Effector memory CD4-positive, alpha-beta T cell (primary cell): Measurements from ENCODE around the gene STX8.
A peak's percentile ranks its signal among the peaks of the same experiment; 100 is the strongest.

Experiments
- DNase-seq, 3 donors: peaks; one replicate each; pipeline ENCODE4 v3.0.0-alpha.2; 2020
- H3K27ac ChIP-seq: 2 replicates; pipeline ENCODE4 v1.7.0; 2013; ENCODE audit warnings: mild to moderate bottlenecking, low read length, moderate library complexity; ENCODE audit not compliant: insufficient read depth, poor library complexity, severe bottlenecking
- H3K27me3 ChIP-seq: replicated peaks from 2 replicates; pipeline ENCODE4 v1.7.0; 2013; ENCODE audit warnings: mild to moderate bottlenecking, low read length; ENCODE audit not compliant: insufficient read depth, control insufficient read depth, poor library complexity, severe bottlenecking
- H3K36me3 ChIP-seq: 2 replicates; pipeline ENCODE4 v1.7.0; 2013; ENCODE audit warnings: mild to moderate bottlenecking, low read length, moderate library complexity; ENCODE audit not compliant: control insufficient read depth, insufficient read depth
- H3K4me1 ChIP-seq: 2 replicates; pipeline ENCODE4 v1.7.0; 2013; ENCODE audit warnings: low read length, mild to moderate bottlenecking; ENCODE audit not compliant: control insufficient read depth, insufficient read depth, poor library complexity, severe bottlenecking
- H3K4me3 ChIP-seq: 2 replicates; pipeline ENCODE4 v1.7.0; 2013; ENCODE audit warnings: low read length, low read depth, mild to moderate bottlenecking; ENCODE audit not compliant: insufficient read depth, poor library complexity, severe bottlenecking
- H3K9me3 ChIP-seq: 2 replicates; pipeline ENCODE4 v1.7.0; 2013; ENCODE audit warnings: mild to moderate bottlenecking, low read length, moderate library complexity; ENCODE audit not compliant: control insufficient read depth

The STX8 gene

GRCh38 chr17:9241774-9242496 is 333.7 kb downstream of the STX8 start:
- no peak overlapping the region for H3K27ac ChIP-seq
- H3K4me3 ChIP-seq = no peak overlapping the region
- no peaks in the 10 kb centered on the region for H3K9me3 ChIP-seq
- no peaks in the 10 kb centered on the region for H3K36me3 ChIP-seq
- H3K27me3 ChIP-seq = no peaks in the 10 kb centered on the region
- H3K4me1 ChIP-seq = peaks cover 18% of the 10 kb centered on the region
- DNase-seq = no peak

GRCh38 chr17:9241371-9241712 is 334.3 kb downstream of the STX8 start:
- no peak for DNase-seq

DNA sequence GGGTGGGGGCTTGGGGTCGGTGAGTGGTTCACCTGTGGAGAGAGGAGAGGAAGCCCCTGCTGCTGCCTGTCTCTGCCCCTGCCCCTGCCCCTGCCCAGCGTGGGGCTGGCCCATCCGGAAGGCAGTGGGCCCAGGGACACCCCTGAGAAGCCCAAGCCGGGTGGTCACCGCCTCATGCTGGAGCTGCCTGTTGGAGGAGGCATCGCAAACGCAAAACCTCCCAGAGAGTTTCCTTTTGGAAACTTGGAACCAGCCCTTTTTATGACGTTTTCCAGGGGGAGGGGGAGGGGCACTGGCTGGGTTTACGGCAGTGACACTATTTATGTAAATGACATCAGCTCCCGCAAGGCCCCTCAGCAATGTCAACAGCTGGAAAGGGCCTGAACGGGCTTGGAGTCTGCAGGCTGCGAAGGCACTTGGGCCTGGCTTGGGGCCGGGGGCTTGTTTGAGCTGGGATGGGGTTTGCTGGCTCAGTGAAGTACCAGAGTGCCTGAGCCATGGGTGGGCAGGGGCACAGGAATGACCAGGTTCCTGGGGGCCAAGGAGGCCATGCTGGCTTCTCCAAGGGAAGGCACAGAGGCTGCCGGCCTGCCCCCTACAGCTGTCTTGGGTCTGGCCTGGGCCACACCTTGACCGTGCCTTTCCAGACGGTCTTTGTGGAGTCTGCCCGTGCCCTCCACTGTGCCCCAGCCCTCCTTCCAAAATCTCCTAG is 334.8 kb downstream of the STX8 start:
- Histone ChIP-seq H3K27me3 (no peaks in the 10 kb centered on the region), H3K27ac (peak overlapping the region; percentile 42), H3K4me3 (peak overlapping the region; percentile 62), H3K4me1 (peaks cover 18% of the 10 kb centered on the region), H3K36me3 (no peaks in the 10 kb centered on the region), H3K9me3 (no peaks in the 10 kb centered on the region)
- DNase-seq = no peak

More at GRCh38 chr17:9241371-9241712, 334.3 kb downstream of the STX8 start:
- Histone ChIP-seq H3K36me3 (no peaks in the 10 kb centered on the region), H3K27ac (no peak overlapping the region), H3K4me1 (peaks cover 18% of the 10 kb centered on the region), H3K27me3 (no peaks in the 10 kb centered on the region), H3K4me3 (no peak overlapping the region), H3K9me3 (no peaks in the 10 kb centered on the region)

- H3K27me3 ChIP-seq = no peaks in the 10 kb centered on the region
- H3K4me1 ChIP-seq = peaks cover 18% of the 10 kb centered on the region
- DNase-seq = peak; percentile 55 to 63 (median 56)
- no peaks in the 10 kb centered on the region for H3K36me3 ChIP-seq
- peak overlapping the region; percentile 62 for H3K4me3 ChIP-seq
- no peaks in the 10 kb centered on the region for H3K9me3 ChIP-seq
- peak overlapping the region; percentile 42 for H3K27ac ChIP-seq
Measured at GRCh38 chr17:9239793-9240658, 335.6 kb downstream of the STX8 start.

DNA sequence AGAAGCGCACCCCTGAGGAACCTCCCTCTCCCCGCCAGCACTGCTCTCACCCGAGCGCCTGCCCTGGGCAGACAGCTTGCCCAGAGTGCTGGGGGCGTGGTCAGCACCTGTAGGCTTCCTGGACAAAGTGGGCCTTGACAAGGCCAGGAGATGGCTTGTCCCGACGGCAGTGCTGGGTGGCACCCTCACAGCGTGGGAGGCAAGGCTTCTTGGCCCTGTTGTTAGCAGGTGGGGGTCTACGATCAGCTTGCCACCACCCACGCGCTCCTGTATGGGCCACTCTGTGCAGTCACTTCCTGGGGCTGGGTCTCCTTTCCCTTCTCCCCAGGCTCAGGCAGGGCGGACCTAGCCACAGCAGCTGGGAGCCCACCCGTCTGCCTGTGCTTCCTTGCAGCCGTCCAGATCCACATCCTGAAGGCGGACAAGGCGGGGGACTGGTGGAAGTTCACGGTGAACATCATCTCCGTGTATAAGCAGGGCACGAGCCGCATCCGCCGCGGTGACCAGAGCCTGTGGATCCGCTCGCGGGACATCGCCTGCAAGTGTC is 336.3 kb downstream of the STX8 start:
- Histone ChIP-seq H3K27me3 (no peaks in the 10 kb centered on the region), H3K27ac (peak overlapping the region; percentile 7), H3K4me1 (peaks cover 18% of the 10 kb centered on the region), H3K36me3 (no peaks in the 10 kb centered on the region), H3K4me3 (peak overlapping the region; percentile 51), H3K9me3 (no peaks in the 10 kb centered on the region)
- no peak for DNase-seq

DNA sequence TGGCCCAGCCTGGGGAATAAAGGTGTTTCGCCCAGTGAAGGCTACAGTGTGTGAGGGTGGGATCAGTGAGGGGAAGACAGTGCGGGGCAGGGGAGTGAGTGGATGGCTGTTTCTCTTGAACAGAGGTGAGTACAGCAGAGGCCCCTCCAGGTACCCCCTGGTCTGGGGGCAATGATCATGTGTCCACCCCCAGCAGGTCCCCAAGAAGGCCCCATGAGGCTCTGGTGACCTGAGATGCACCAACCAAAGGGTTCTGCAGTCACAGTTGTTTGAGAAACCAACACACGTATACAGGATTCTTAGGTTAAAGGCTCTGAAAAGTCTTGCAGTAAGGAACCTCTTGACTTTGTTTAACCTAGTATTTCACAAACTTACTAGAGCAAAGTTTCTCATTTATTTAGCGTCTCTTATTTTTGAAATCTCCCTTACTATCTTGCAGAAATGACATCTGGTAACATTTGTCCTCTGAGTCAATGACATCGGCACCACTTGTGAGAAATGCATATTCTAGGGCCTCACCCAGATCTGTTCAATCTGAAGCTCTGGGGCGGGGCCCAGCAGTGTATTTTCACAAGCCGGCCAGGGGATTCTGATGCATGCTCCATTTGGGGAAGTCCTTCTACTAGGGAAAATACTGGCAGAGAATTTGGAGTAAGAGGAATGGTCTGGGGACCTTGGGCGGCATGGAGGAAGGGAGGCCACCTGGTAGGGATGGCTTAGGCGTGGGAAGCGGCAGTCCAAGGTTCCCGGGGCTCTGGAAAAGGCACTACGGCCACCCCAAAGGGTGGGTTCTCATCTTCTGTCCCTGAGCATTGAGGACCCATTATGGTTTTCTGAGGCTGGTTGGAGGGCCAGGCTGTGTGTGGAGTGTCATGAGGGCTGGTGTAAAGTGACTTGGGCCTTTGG is 337.0 kb downstream of the STX8 start:
- H3K4me3 ChIP-seq = peak overlapping the region; percentile 51
- no peak for DNase-seq
- H3K27me3 ChIP-seq = no peaks in the 10 kb centered on the region
- no peaks in the 10 kb centered on the region for H3K9me3 ChIP-seq
- no peak overlapping the region for H3K27ac ChIP-seq
- no peaks in the 10 kb centered on the region for H3K36me3 ChIP-seq
- H3K4me1 ChIP-seq = peaks cover 18% of the 10 kb centered on the region

GRCh38 chr17:9237661-9238301 is 337.8 kb downstream of the STX8 start:
- Histone ChIP-seq H3K4me1 (peaks cover 18% of the 10 kb centered on the region), H3K9me3 (no peaks in the 10 kb centered on the region), H3K4me3 (no peak overlapping the region), H3K27ac (no peak overlapping the region), H3K36me3 (no peaks in the 10 kb centered on the region), H3K27me3 (no peaks in the 10 kb centered on the region)
- DNase-seq = no peak

DNA sequence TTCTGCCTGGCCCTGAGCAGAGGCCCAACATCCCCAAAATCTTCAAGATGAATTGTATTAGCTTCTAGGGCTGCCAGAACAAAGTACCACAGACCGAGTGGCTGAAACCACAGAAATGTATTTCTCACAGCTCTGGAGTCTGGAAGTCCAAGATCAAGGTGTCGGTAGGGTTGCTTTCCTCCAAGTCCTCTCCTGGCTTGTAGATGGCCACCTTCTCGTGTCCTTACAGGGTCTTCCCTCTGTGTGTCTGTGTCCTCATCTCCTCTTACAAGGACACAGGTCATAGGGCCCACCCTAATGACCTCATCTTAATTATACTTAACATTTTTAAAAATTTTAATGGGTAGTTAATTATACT is 338.6 kb downstream of the STX8 start:
- no peaks in the 10 kb centered on the region for H3K36me3 ChIP-seq
- DNase-seq = no peak
- no peak overlapping the region for H3K27ac ChIP-seq
- no peaks in the 10 kb centered on the region for H3K9me3 ChIP-seq
- no peaks in the 10 kb centered on the region for H3K27me3 ChIP-seq
- peaks cover 18% of the 10 kb centered on the region for H3K4me1 ChIP-seq
- no peak overlapping the region for H3K4me3 ChIP-seq
